ENCODE results near the gene SP140.

Gene SP140

DNA sequence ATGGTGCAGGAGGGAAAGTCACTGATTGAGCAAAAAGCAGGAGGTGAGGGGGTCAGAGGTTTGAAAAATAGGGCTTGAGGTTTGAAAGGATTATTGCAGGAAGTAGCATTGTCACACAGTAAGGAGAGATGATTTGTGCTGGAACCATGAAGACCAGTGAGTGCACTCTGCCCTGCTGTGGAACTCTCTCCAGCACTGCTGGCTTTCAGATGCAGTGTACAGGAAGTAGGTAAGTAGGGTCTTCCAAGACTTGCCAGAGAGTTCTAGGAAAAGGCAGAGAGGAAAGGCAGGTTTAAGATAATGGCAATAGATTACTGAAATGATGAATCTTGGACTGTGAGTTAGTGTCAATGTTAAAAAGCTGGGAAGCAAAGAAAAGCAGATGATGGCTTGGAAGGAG lies 17.0 kb upstream of the SP140 start:
- H3K4me3 ChIP-seq (replicated peaks; ENCODE audit: low read depth, low read length) = no peak overlapping the region
- DNase-seq (ENCODE audit: extremely low read depth, insufficient read length) = no peak
- peaks cover 28% of the 10 kb centered on the region for H3K36me3 ChIP-seq (ENCODE audit: control insufficient read depth, insufficient read depth, low read length)
- TF ChIP-seq, protein P1, sequence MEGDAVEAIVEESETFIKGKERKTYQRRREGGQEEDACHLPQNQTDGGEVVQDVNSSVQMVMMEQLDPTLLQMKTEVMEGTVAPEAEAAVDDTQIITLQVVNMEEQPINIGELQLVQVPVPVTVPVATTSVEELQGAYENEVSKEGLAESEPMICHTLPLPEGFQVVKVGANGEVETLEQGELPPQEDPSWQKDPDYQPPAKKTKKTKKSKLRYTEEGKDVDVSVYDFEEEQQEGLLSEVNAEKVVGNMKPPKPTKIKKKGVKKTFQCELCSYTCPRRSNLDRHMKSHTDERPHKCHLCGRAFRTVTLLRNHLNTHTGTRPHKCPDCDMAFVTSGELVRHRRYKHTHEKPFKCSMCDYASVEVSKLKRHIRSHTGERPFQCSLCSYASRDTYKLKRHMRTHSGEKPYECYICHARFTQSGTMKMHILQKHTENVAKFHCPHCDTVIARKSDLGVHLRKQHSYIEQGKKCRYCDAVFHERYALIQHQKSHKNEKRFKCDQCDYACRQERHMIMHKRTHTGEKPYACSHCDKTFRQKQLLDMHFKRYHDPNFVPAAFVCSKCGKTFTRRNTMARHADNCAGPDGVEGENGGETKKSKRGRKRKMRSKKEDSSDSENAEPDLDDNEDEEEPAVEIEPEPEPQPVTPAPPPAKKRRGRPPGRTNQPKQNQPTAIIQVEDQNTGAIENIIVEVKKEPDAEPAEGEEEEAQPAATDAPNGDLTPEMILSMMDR (IDR thresholded peaks at IDR 0.05; ENCODE audit: insufficient read depth, low read length, poor library complexity, severe bottlenecking) = no peak
- no peaks in the 10 kb centered on the region for H3K27me3 ChIP-seq (replicated peaks; ENCODE audit: control insufficient read depth, insufficient read depth, low read length)

DNA sequence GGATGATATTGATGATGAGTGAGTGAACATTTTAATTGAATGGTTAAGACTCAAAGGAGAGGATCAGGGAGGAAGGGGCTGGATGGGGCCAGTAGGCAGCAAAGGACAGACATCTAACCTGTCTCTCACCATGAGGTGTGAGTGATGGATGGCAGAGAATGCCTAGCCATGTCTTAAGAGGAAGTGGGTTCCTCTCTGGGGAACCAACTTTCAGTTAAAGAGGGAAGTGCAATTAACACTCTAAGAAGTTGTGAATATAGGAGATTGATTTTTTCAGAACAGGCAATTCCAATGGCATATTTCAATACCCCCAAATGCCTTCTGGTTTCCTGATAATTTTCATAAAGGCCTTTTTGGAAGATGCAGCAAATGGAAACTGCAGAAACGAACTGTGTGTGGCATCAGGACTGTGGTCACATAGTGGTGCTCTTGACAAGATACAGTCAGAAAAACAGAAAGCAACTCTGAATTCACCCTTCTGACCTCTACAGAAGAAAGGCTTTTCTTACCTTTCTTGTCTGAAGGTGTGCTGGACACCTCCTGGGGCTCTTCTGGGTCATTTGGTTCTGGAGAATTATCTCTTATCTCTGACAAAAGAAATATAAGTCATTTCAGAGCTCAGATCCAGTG lies 16.0 kb upstream of the SP140 start:
- Histone ChIP-seq H3K4me3 (replicated peaks; ENCODE audit: low read depth, low read length) (no peak overlapping the region), H3K36me3 (ENCODE audit: control insufficient read depth, insufficient read depth, low read length) (peaks cover 30% of the 10 kb centered on the region), H3K27me3 (replicated peaks; ENCODE audit: control insufficient read depth, insufficient read depth, low read length) (no peaks in the 10 kb centered on the region)
- TF ChIP-seq, protein P1 (IDR thresholded peaks at IDR 0.05; ENCODE audit: insufficient read depth, low read length, poor library complexity, severe bottlenecking) = no peak
- DNase-seq (ENCODE audit: extremely low read depth, insufficient read length) = no peak

DNA sequence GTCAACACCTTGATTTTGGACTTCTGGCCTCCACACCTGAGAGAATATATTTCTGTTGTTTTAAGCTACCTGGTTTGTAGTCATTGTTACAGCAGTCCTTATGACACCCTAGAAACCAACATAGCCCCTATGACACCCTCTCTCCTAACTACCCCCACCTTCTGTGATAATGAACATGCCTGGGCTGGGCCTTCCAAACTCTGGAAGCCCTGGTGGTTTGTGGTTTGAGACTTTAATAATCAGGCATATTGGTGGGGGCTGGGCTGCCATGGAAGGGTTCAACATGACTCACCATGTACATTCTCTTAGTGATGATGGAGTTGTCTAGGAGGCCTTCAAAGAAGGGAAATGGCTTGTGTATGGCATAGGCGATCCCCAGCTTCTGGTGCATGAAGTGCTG lies 9.0 kb upstream of the SP140 start:
- Histone ChIP-seq H3K27me3 (replicated peaks; ENCODE audit: control insufficient read depth, insufficient read depth, low read length) (no peaks in the 10 kb centered on the region), H3K36me3 (ENCODE audit: control insufficient read depth, insufficient read depth, low read length) (peaks cover 19% of the 10 kb centered on the region), H3K4me3 (replicated peaks; ENCODE audit: low read depth, low read length) (no peak overlapping the region)
- no peak for DNase-seq (ENCODE audit: extremely low read depth, insufficient read length)
- TF ChIP-seq, protein P1 (IDR thresholded peaks at IDR 0.05; ENCODE audit: insufficient read depth, low read length, poor library complexity, severe bottlenecking) = no peak

DNA sequence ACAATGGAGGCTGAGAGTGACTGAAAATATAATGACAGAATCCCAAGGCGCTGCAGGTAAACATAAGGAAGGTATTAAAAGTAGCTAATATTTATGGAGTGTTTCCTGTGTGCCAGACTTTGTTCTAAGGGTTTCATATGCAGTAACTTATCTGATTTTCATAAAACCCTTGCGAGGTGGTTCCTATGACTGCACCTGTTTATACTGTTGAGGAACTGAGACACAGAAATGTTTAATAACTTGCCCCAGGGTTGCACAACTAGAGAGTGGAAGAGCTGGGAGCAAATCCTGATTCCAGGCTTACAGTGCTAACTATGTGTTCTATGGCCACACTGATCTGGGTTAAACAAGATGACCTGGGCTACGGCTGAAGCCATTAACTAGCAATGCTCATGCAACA lies 8.1 kb upstream of the SP140 start:
- H3K4me3 ChIP-seq (replicated peaks; ENCODE audit: low read depth, low read length) = peak overlapping the region; percentile 78

DNA sequence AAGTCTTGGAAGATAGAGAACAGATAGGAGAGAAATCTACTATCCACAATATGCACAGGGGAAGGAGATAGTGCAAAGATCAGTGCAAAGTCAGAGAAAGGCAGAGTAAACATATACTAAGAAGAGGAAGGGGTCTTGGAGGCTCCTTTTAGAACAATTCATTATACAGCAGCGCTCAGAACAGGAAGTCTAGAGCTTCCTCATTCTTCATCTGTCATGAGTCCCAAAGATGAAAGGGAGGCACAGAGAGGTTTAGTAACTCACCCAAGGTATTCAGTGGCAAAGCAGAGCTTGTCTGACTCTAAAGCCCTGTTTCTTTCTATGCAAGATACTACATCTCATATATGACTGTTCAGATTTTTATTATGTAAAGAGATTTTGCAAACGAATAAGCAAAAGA lies 7.1 kb upstream of the SP140 start:
- TF ChIP-seq, protein P1 (IDR thresholded peaks at IDR 0.05; ENCODE audit: insufficient read depth, low read length, poor library complexity, severe bottlenecking) = no peak
- Histone ChIP-seq H3K27me3 (replicated peaks; ENCODE audit: control insufficient read depth, insufficient read depth, low read length) (no peaks in the 10 kb centered on the region), H3K36me3 (ENCODE audit: control insufficient read depth, insufficient read depth, low read length) (peaks cover 10% of the 10 kb centered on the region), H3K4me3 (replicated peaks; ENCODE audit: low read depth, low read length) (peak overlapping the region; percentile 78)
- no peak for DNase-seq (ENCODE audit: extremely low read depth, insufficient read length)

More for the DNA sequence above, 8.1 kb upstream of the SP140 start:
- H3K27me3 ChIP-seq (replicated peaks; ENCODE audit: control insufficient read depth, insufficient read depth, low read length) = no peaks in the 10 kb centered on the region
- TF ChIP-seq, protein P1 (IDR thresholded peaks at IDR 0.05; ENCODE audit: insufficient read depth, low read length, poor library complexity, severe bottlenecking) = no peak
- H3K36me3 ChIP-seq (ENCODE audit: control insufficient read depth, insufficient read depth, low read length) = peaks cover 15% of the 10 kb centered on the region
- no peak for DNase-seq (ENCODE audit: extremely low read depth, insufficient read length)

Data from GM06990 (cell line).